SH-SY5Y (cell line): ENCODE measurements around the gene JHY.

Experiments used
- GATA2 ChIP-seq: IDR thresholded peaks from 2 replicates; pipeline ENCODE4 v1.6.1; 2011; ENCODE audit warnings: mild to moderate bottlenecking, low read depth, low read length
- GATA3 ChIP-seq: IDR thresholded peaks from 2 replicates; pipeline ENCODE4 v1.6.1; 2011; ENCODE audit warnings: low read depth, mild to moderate bottlenecking, low read length, moderate library complexity

GRCh38 chr11:122843281-122844141, 39.0 kb upstream of the JHY start:
- no peak for TF ChIP-seq GATA2
- TF ChIP-seq GATA3 = no peak
